Cardiac muscle cell (in vitro differentiated cells and primary cell): ENCODE data around the gene DGKZ. TPM values are rescaled to one million over a fixed set of nuclear protein-coding genes. Genes with fewer than 3 reads are reported as not detected.

Source experiments
- DNase-seq, 2 donors: peaks; one replicate each; pipeline versions ENCODE4 v3.0.0 to v3.0.0-alpha.2; 2010 to 2017; ENCODE audit warnings: low read depth in 1 of 2, low spot score in 1 of 2
- H3K27ac ChIP-seq: fragments of 200-600 bp; sonication (generic); 2 replicates; pipeline ENCODE4 v1.5.1; 2016
- H3K27me3 ChIP-seq: fragments of 200-600 bp; sonication (generic); 2 replicates; pipeline ENCODE4 v1.6.0; 2016; ENCODE audit warnings: control low read depth
- H3K36me3 ChIP-seq: fragments of 200-600 bp; sonication (generic); 2 replicates; pipeline ENCODE4 v1.5.1; 2016; ENCODE audit warnings: control low read depth
- H3K4me1 ChIP-seq: fragments of 200-600 bp; sonication (generic); 2 replicates; pipeline ENCODE4 v1.8.1; 2017; ENCODE audit warnings: low read depth, mild to moderate bottlenecking, mixed run types
- H3K4me3 ChIP-seq: fragments of 200-600 bp; sonication (generic); 2 replicates; pipeline ENCODE4 v1.5.1; 2016; ENCODE audit warnings: mild to moderate bottlenecking
- H3K9me3 ChIP-seq: fragments of 200-600 bp; sonication (generic); 2 replicates; pipeline ENCODE4 v1.5.1; 2017; ENCODE audit warnings: low read depth, mild to moderate bottlenecking, control low read depth
- polyA plus RNA-seq: library from polyadenylated mRNA; unstranded; fragments of >200 nt; fragmentation: Nextera tagmentation; extraction: Ambion mirVana; gene quantifications from 2 replicates; pipeline ENCODE4 v1.2.1, GENCODE V29; 2016
- total RNA-seq: library from RNA; depleted of rRNA; stranded (reverse); fragments of >200 nt; gene quantifications from 2 replicates; pipeline ENCODE4 v1.2.3, GENCODE V29; 2016
- TF ChIP-seq, protein P1 (sequence below): IDR thresholded peaks from 2 replicates; pipeline ENCODE4 v1.5.1; 2012; ENCODE audit warnings: low read depth, mild to moderate bottlenecking, low read length

Gene DGKZ
- total and polyA plus RNA-seq, 2 experiments from 2014 or later: 48.3 to 81.8 TPM

DNA sequence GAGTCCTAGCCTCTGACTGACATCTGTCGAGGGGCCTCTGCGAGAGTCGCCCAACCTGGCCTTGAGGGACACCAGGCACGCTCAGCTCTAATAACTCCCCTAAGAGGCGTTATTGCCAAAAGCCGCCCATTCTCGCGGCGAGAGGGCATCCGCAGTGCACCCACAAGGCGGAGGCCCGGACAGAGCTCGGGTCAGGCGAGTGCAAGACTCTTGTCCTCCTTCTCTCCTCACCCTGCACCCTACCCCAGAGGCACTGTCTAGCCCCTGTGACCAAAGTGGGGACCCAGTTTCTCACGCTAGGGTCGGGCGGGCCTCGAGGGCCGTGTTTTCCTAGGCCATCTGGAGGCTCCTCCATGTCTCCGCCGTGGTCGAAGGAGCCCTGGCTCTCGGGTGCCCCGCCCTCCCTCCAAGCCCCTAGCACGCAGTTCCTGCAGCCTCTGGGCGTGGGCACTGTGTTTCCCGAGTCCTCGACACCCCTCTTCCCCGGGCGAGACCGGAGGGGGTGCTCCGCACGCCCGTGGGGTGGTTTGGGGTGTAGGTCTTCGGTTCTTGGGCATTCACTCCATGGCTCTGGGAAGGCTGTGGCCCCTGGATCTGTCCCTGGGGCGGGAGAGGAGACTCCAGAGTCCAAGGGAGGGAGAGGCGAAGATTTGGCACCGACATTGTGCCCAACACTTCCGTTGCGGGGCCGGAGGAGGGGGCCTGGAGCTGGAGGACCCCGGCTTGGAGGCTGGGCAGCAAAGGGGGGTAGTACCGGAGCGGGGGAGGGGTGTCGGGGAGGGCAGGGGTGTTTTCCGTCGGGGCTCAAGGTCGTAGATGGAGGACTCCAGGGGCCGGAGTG is 43.3 kb downstream of the DGKZ start:
- H3K27ac ChIP-seq: no peak overlapping the region
- no peak for DNase-seq
- H3K9me3 ChIP-seq: no peaks in the 10 kb centered on the region
- H3K27me3 ChIP-seq: peaks cover 20% of the 10 kb centered on the region
- H3K4me3 ChIP-seq: peak overlapping the region; percentile 37
- H3K4me1 ChIP-seq: peaks cover 22% of the 10 kb centered on the region
- TF ChIP-seq, protein P1, sequence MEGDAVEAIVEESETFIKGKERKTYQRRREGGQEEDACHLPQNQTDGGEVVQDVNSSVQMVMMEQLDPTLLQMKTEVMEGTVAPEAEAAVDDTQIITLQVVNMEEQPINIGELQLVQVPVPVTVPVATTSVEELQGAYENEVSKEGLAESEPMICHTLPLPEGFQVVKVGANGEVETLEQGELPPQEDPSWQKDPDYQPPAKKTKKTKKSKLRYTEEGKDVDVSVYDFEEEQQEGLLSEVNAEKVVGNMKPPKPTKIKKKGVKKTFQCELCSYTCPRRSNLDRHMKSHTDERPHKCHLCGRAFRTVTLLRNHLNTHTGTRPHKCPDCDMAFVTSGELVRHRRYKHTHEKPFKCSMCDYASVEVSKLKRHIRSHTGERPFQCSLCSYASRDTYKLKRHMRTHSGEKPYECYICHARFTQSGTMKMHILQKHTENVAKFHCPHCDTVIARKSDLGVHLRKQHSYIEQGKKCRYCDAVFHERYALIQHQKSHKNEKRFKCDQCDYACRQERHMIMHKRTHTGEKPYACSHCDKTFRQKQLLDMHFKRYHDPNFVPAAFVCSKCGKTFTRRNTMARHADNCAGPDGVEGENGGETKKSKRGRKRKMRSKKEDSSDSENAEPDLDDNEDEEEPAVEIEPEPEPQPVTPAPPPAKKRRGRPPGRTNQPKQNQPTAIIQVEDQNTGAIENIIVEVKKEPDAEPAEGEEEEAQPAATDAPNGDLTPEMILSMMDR: no peak
- H3K36me3 ChIP-seq: no peaks in the 10 kb centered on the region

DNA sequence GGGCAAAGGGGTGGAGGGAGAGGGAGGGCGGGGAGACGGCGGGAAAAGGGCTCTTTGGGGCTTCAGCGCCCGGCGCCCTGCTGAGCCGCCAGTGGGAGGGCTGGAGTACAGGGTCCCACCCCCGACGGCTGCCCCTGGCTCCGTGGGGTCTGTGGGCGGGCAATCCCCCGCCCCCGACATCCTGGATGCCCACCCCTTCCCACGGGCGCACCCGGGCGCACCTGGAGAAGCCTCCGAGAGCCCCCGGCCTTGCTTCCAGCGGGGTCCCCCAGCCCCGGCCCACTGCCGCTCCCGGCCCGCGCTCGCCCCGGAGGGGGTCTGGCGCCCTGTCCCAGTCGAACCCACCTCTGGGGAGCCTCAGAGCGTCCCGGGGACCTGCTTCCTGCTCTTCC is 43.9 kb downstream of the DGKZ start:
- DNase-seq: no peak
- TF ChIP-seq, protein P1: no peak
- Histone ChIP-seq H3K4me3 (peak overlapping the region; percentile 38), H3K36me3 (no peaks in the 10 kb centered on the region), H3K9me3 (no peaks in the 10 kb centered on the region), H3K27me3 (peaks cover 20% of the 10 kb centered on the region), H3K4me1 (peaks cover 22% of the 10 kb centered on the region), H3K27ac (no peak overlapping the region)

DNA sequence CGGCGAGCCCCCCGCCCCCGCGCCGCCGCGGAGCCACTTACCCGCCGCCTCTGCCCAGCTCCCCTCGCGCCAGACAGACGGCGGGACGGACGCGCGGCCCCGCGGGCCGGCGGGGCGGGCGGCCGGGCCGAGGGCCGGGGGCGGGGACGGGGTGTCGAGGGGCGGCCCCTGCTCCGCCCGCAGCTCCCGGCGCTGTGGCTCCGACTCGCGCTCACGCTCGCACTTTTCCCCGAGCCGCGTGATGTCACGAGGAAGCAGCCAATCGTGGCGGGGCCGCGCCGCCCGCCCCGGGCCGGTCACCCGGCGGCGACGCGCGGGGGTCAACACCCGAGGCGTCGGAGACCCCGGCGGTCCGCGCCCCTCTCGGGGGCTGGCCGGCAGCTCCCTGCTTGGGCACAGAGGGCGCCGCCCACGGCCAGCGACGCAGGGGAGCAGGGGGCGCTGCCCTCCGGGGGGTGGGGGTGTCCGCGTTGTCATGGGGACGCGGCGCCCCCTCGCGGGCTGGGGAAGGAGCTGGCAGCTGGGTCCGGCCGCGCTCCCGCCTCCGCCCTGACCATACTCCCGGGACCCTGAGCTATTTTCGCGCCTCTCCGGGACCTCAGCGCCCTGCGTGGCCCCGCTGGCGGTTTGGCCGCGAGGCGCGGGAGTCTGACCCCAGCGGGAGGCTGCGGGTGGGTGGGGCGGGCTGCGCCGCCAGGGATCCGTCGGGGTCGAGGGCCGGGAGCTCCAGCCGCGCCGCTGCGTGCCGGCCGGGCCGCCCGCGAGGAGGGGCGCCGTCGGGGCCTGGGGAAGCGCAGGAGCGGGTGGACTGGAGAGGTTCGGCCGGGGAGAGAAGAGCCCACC is 44.5 kb downstream of the DGKZ start, which contains the start of gene CHRM4:
TSS of gene CHRM4 (minus strand) at position 199 of the 843 bp plus-strand sequence. CDS start 5,219 bp downstream, outside the sequence.
- peak within 1 kb of the TSS; percentile 38 for H3K4me3 ChIP-seq
- TF ChIP-seq, protein P1: peak; percentile 39
- H3K27me3 ChIP-seq: peaks cover 20% of the 10 kb centered on the region
- DNase-seq: peak; percentile 52 to 79
- H3K27ac ChIP-seq: no peak within 1 kb of the TSS
- H3K4me1 ChIP-seq: peaks cover 22% of the 10 kb centered on the region
- no peaks in the 10 kb centered on the region for H3K9me3 ChIP-seq
- H3K36me3 ChIP-seq: no peaks in the 10 kb centered on the region

DNA sequence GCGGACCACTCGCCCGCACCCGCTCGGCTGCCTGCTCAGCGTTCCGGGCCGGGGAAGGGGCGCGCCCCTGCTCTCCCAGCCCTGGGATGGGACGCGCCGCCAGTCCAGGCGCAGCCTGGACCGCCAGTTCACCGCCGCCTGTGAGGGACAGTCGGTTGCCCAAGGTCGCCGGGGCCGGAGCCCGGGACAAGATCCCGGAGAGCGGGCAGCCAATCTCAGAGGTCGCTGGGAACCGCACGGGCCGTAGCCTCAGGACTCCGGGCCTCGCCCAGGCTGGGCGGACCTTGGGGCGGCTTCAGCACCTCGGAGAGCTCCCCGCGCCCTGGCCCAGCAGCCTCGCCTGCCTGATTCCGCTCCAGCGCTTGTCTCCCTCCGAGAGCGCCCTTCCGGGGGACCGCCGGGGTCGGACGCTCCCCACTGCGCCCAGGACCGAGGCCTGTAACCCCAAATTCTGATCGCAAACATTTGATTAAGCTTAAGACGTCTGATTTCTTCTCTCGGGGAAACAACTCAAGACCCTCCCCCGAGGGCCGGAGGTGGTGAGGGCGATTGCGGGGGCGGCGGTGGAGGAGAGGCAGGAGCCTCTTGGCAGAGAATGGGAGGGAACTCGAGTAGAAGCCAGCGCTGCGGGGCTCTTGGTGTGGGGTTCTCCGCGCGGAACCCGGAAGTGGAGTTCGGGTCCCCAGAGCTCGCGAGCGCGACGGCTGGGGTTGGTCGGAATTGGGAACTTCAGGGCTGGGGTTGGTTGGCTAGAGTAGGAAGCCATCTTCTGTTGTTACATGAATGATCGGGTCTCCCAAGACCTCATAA is 45.4 kb downstream of the DGKZ start:
- Histone ChIP-seq H3K27me3 (peaks cover 20% of the 10 kb centered on the region), H3K9me3 (no peaks in the 10 kb centered on the region), H3K4me1 (peaks cover 18% of the 10 kb centered on the region), H3K27ac (no peak overlapping the region), H3K36me3 (no peaks in the 10 kb centered on the region), H3K4me3 (peak overlapping the region; percentile 38)
- DNase-seq: peak; percentile 88 to 94
- TF ChIP-seq, protein P1: no peak

DNA sequence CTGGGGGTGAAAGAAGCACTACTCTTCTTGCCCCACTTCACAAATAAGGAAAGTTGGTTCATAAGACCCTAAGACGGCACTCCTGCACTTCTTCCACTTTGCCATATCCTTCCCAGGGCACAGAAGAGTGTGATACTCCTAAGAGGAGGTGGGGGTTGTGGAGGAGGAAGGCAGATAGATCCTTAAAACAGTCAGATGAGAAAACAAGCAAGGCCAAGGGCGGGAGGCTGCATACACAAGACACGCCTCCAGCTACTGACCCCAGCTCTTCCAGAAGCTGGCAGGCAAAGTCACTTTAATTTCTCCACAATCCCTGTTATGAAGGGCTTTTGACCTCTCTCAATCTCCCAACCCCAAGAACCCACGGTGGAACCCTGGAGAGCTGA is 46.0 kb downstream of the DGKZ start:
- TF ChIP-seq, protein P1: no peak
- Histone ChIP-seq H3K9me3 (no peaks in the 10 kb centered on the region), H3K36me3 (no peaks in the 10 kb centered on the region), H3K27ac (no peak overlapping the region), H3K4me3 (no peak overlapping the region), H3K4me1 (peaks cover 12% of the 10 kb centered on the region), H3K27me3 (peaks cover 20% of the 10 kb centered on the region)
- DNase-seq: no peak
